ENCODE measurements around the gene BRPF3. TPM values are rescaled to one million over a fixed set of nuclear protein-coding genes. Genes with fewer than 3 reads are reported as not detected.

Gene BRPF3
- total RNA-seq, 1 experiment from 2014 or later: 43.4 TPM

- H3K27ac Mint-ChIP-seq: no peak overlapping the region
- H3K36me3 Mint-ChIP-seq (ENCODE audit: insufficient read depth in 1 of 3, low read depth in 3 of 3): no peaks in the 10 kb centered on the region
- Histone ChIP-seq H4K8ac (replicated peaks; ENCODE audit: insufficient read length, low read depth, low read length) (no peak overlapping the region), H3T11ph (ENCODE audit: low read length) (no peak overlapping the region), H4K91ac (ENCODE audit: insufficient read length, low read depth, low read length) (no peak overlapping the region), H2AK5ac (ENCODE audit: insufficient read length, low read length) (no peak overlapping the region), H3K4me2 (ENCODE audit: insufficient read depth, insufficient read length, low read length) (no peak overlapping the region), H3K56ac (ENCODE audit: insufficient read length, low read depth, low read length) (no peak overlapping the region), H3K18ac (ENCODE audit: insufficient read length, low read depth, low read length) (no peak overlapping the region), H2AFZ (ENCODE audit: low read length) (no peak overlapping the region), H2BK12ac (ENCODE audit: insufficient read length, low read depth, low read length) (no peak overlapping the region), H3K4me1 (ENCODE audit: insufficient read depth, low read length) (no peaks in the 10 kb centered on the region), H2BK120ac (ENCODE audit: low read depth, low read length, poor library complexity, severe bottlenecking) (no peak overlapping the region), H3K14ac (ENCODE audit: insufficient read depth, low read length) (no peak overlapping the region), H3K27me3 (ENCODE audit: insufficient read depth, low read length) (no peaks in the 10 kb centered on the region), H2BK20ac (ENCODE audit: low read depth, low read length, poor library complexity, severe bottlenecking) (no peak overlapping the region), H3K9ac (ENCODE audit: extremely low read depth, insufficient read length, low read length) (no peak overlapping the region), H4K20me1 (ENCODE audit: control insufficient read depth, insufficient read depth, insufficient read length) (no peaks in the 10 kb centered on the region), H3K79me2 (ENCODE audit: insufficient read depth, low read length) (no peaks in the 10 kb centered on the region), H3K27ac (ENCODE audit: insufficient read length, low read depth, low read length) (no peak overlapping the region), H3K9me3 (ENCODE audit: control insufficient read depth, low read depth, low read length) (no peaks in the 10 kb centered on the region), H2BK5ac (ENCODE audit: insufficient read length, low read length) (no peak overlapping the region), H3K79me1 (ENCODE audit: insufficient read depth, low read depth, low read length, poor library complexity, severe bottlenecking) (no peaks in the 10 kb centered on the region), H4K5ac (ENCODE audit: insufficient read length, low read depth, low read length) (no peak overlapping the region), H2BK15ac (ENCODE audit: low read depth, low read length) (no peak overlapping the region), H3K23me2 (ENCODE audit: insufficient read length, low read depth, low read length, poor library complexity, severe bottlenecking) (no peaks in the 10 kb centered on the region), H3K23ac (ENCODE audit: insufficient read length, low read depth, low read length) (no peak overlapping the region), H3K4ac (ENCODE audit: low read depth, low read length) (no peak overlapping the region)
- no peak overlapping the region for H3K4me3 Mint-ChIP-seq
- H3K9me3 Mint-ChIP-seq: no peaks in the 10 kb centered on the region; a peak in 1 of 5 replicates
- TF ChIP-seq CTCF (conservative IDR thresholded peaks at IDR 0.05): no peak
- no CpG with 5 or more reads among the region's 2 CpGs for WGBS (ENCODE audit: extremely low coverage, insufficient read length, low lambda C conversion rate)
- H3K4me1 Mint-ChIP-seq: peaks cover 0 to 2% of the 10 kb centered on the region in 2 experiments; a peak in 1 of 4 replicates
- DNase-seq: no peak
- H3K27me3 Mint-ChIP-seq (ENCODE audit: low read depth): peaks cover 2% of the 10 kb centered on the region
Measured at GRCh38 chr6:36186199-36186598, 10.3 kb upstream of the BRPF3 start.

Data from H9 (cell line).